HepG2 (cell line): ENCODE measurements around the gene GLOD4. TPM values are rescaled to one million over a fixed set of nuclear protein-coding genes. Genes with fewer than 3 reads are reported as not detected.

Source experiments
- HNF4A ChIP-seq: sonication (generic); formaldehyde crosslinking; IDR thresholded peaks from 2 replicates; pipeline ENCODE4 v1.4.0; 2020; ENCODE audit warnings: missing genetic modification reagents
- KLF12 ChIP-seq: sonication (generic); formaldehyde crosslinking; IDR thresholded peaks from 2 replicates; pipeline ENCODE4 v1.4.0; 2020; ENCODE audit warnings: missing genetic modification reagents, borderline replicate concordance
- KLF16 ChIP-seq, 2 experiments: sonication (generic) in 1 of 2; formaldehyde crosslinking in 1 of 2; IDR thresholded peaks; 2 replicates each; pipeline versions ENCODE4 v1.6.1 to v1.8.0; 2016 to 2023; ENCODE audit warnings: missing genetic modification reagents in 2 of 2, missing compliant biosample characterization in 1 of 2
- MZF1 ChIP-seq: sonication (generic); formaldehyde crosslinking; IDR thresholded peaks from 2 replicates; pipeline ENCODE4 v1.8.1; 2023; ENCODE audit warnings: mild to moderate bottlenecking, missing genetic modification reagents, borderline replicate concordance
- RERE ChIP-seq: IDR thresholded peaks from 2 replicates; pipeline ENCODE4 v1.6.1; 2016; ENCODE audit warnings: low read depth, missing genetic modification reagents, missing compliant biosample characterization
- RORA ChIP-seq: sonication (generic); formaldehyde crosslinking; IDR thresholded peaks from 2 replicates; pipeline ENCODE4 v1.5.0; 2020; ENCODE audit warnings: mild to moderate bottlenecking, missing genetic modification reagents, moderate library complexity
- ZFY ChIP-seq: sonication (generic); formaldehyde crosslinking; IDR thresholded peaks from 2 replicates; pipeline ENCODE4 v1.4.0; 2020; ENCODE audit warnings: missing genetic modification reagents
- ZHX2 ChIP-seq, 2 experiments: sonication (generic) in 1 of 2; formaldehyde crosslinking in 1 of 2; IDR thresholded peaks; 2 replicates each; pipeline versions ENCODE4 v1.6.1 to v1.9.0; 2014 to 2022; ENCODE audit warnings: antibody characterized with exemption in 1 of 2, borderline replicate concordance in 1 of 2, inconsistent platforms in 1 of 2, low read depth in 1 of 2, missing genetic modification reagents in 1 of 2
- ZNF331 ChIP-seq: sonication (generic); formaldehyde crosslinking; IDR thresholded peaks from 2 replicates; pipeline ENCODE4 v1.4.0; 2020; ENCODE audit warnings: missing genetic modification reagents
- ZNF580 ChIP-seq: IDR thresholded peaks from 2 replicates; pipeline ENCODE4 v1.6.1; 2016; ENCODE audit warnings: low read depth, borderline replicate concordance
- polyA plus RNA-seq, 8 experiments: library from polyadenylated mRNA; depleted of rRNA in 3 of 8; stranded (reverse) in 7 of 8; unstranded in 1 of 8; fragments of >200 nt; fragmentation: Illumina TruSeq in 4 of 8; extraction: Trizol in 4 of 8; gene quantifications; 2 replicates each; pipeline versions ENCODE4 v1.2.1 to v1.2.3, GENCODE V29; 2011 to 2016; ENCODE audit warnings: low read depth in 4 of 8, missing spikeins in 1 of 8, mixed read lengths in 1 of 8; ENCODE audit not compliant: insufficient read depth in 1 of 8
- total RNA-seq, 5 experiments: library from RNA; depleted of rRNA; stranded (reverse); fragments of >200 nt; fragmentation: Illumina TruSeq; extraction: Trizol; gene quantifications; 2 replicates each; pipeline ENCODE4 v1.2.3, GENCODE V29; 2016; ENCODE audit warnings: low read depth in 1 of 5

The GLOD4 gene
- total and polyA plus RNA-seq, 2 of the 13 experiments (the other 11 are each of a cell fraction or from before 2014, with no cell fraction given): 53.7 to 87.8 TPM

- TF ChIP-seq ZHX2 (IDR thresholded peaks at IDR 0.05; ENCODE audit: low read depth): peak; percentile 99
- TF ChIP-seq ZHX2 (CRISPR knock-in tag; IDR thresholded peaks at IDR 0.05; ENCODE audit: borderline replicate concordance): no peak
- TF ChIP-seq ZFY (CRISPR knock-in tag): peak; percentile 96
- TF ChIP-seq ZNF331 (CRISPR knock-in tag): peak; percentile 91
- peak in 1 of 2 experiments; percentile 93; a peak in 2 of 4 replicates for TF ChIP-seq KLF16 (CRISPR knock-in tag; IDR thresholded peaks at IDR 0.05)
- TF ChIP-seq RORA: no peak
- TF ChIP-seq HNF4A: peak; percentile 48; the same call in 1 of the 2 replicates
- TF ChIP-seq ZNF580 (CRISPR knock-in tag): peak; percentile 90; the same call in 1 of the 2 replicates
- TF ChIP-seq KLF12 (CRISPR knock-in tag): no peak
- peak; percentile 63; the same call in 1 of the 2 replicates for TF ChIP-seq RERE (CRISPR knock-in tag)
- no peak for TF ChIP-seq MZF1 (CRISPR knock-in tag)
Measured at GRCh38 chr17:781805-782731, at the start of gene GLOD4, which contains the start of gene MRM3 (continued).
